ENCODE results near the gene LARP6.

DNA sequence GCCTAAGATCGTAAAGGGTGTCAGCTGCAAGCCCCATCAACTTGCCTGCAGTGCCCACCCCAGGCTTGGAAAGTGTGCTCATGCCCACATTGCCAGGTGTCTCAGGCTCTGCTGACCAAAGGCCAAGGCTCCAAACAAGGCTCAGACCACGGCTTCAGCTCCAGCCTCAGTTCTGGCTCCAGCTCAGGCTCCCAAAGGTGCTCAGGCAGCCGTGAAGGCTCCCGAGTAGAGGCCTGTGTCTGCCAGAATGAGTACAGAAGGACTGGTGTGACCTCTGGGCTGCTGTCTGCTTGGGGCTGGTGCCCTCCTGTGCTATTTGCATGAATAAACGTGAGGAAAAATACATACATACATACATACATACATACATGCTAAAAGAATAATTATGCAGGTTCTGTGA lies 62.7 kb downstream of the LARP6 start:
- TF ChIP-seq, protein P1, sequence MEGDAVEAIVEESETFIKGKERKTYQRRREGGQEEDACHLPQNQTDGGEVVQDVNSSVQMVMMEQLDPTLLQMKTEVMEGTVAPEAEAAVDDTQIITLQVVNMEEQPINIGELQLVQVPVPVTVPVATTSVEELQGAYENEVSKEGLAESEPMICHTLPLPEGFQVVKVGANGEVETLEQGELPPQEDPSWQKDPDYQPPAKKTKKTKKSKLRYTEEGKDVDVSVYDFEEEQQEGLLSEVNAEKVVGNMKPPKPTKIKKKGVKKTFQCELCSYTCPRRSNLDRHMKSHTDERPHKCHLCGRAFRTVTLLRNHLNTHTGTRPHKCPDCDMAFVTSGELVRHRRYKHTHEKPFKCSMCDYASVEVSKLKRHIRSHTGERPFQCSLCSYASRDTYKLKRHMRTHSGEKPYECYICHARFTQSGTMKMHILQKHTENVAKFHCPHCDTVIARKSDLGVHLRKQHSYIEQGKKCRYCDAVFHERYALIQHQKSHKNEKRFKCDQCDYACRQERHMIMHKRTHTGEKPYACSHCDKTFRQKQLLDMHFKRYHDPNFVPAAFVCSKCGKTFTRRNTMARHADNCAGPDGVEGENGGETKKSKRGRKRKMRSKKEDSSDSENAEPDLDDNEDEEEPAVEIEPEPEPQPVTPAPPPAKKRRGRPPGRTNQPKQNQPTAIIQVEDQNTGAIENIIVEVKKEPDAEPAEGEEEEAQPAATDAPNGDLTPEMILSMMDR (conservative IDR thresholded peaks at IDR 0.05; ENCODE audit: low read depth, low read length): no peak
- TF ChIP-seq POLR2A (IDR thresholded peaks at IDR 0.05; ENCODE audit: low read depth, low read length) (no peak), MAZ (IDR thresholded peaks at IDR 0.05; ENCODE audit: borderline replicate concordance, low read depth, low read length) (no peak), RAD21 (IDR thresholded peaks at IDR 0.05; ENCODE audit: low read length) (no peak), FOS (IDR thresholded peaks at IDR 0.05; ENCODE audit: low read depth, low read length) (no peak), SMC3 (IDR thresholded peaks at IDR 0.05; ENCODE audit: low read depth, low read length) (no peak), BHLHE40 (IDR thresholded peaks at IDR 0.05; ENCODE audit: low read depth, low read length) (no peak)
- TF ChIP-seq, protein P2, sequence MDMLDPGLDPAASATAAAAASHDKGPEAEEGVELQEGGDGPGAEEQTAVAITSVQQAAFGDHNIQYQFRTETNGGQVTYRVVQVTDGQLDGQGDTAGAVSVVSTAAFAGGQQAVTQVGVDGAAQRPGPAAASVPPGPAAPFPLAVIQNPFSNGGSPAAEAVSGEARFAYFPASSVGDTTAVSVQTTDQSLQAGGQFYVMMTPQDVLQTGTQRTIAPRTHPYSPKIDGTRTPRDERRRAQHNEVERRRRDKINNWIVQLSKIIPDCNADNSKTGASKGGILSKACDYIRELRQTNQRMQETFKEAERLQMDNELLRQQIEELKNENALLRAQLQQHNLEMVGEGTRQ (IDR thresholded peaks at IDR 0.05; ENCODE audit: low read depth, low read length): no peak

Data from IMR-90 (cell line).